Erythroblast (primary cell): ENCODE measurements around the gene SLC17A8.

Experiments
- GATA1 ChIP-seq: IDR thresholded peaks from 2 replicates; pipeline ENCODE4 v1.6.1; 2011; ENCODE audit warnings: low read depth, mild to moderate bottlenecking, control low read depth, low read length, moderate library complexity
- POLR2A ChIP-seq: IDR thresholded peaks from 2 replicates; pipeline ENCODE4 v1.6.1; 2011; ENCODE audit warnings: mild to moderate bottlenecking, low read length

DNA sequence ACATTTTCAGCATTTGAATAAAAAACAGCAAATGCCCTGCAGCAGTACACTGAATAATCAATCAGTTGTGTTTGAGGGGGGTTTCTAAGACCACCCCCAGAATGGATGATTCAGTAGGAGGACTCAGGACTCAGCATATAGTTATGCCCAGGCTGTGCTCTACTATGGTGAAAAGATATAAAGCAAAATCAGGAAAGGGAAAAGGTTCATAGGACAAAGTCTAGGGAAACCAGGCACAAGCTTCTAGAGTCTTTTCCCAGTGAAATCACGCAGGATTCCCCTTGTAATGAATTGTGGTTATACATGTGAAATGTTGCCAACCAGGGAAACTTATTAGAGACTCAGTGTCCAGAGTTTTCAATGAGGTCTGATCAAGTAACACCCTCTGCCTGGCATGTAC is 25.0 kb upstream of the SLC17A8 start:
- TF ChIP-seq POLR2A = no peak
- no peak for TF ChIP-seq GATA1
